ENCODE data around the gene HSCB.
"Not testable (repeated sequence)": the region's sequence is repeated elsewhere in the genome, so short reads cannot be mapped to it uniquely, and the experiment has no call there.

The HSCB gene

GRCh38 chr22:28741200-28741784 lies 547 bp upstream of the HSCB start:
- no peak for DNase-seq

GRCh38 chr22:28742562-28742962 lies 723 bp downstream of the HSCB start:
- DNase-seq: no peak

- DNase-seq: no peak
These were observed 2.0 kb downstream of the HSCB start for GRCh38 chr22:28743852-28744251.

- no peak for DNase-seq
These were observed 8.6 kb downstream of the HSCB start for GRCh38 chr22:28750471-28750881.

GRCh38 chr22:28754512-28754911 lies 12.7 kb downstream of the HSCB start:
- DNase-seq: not testable (repeated sequence)

GRCh38 chr22:28759861-28760560 lies 18.2 kb downstream of the HSCB start:
- no peak for DNase-seq

GRCh38 chr22:28761449-28761755 lies 19.6 kb downstream of the HSCB start:
- DNase-seq: no peak

- not testable (repeated sequence) for DNase-seq
These were observed 20.2 kb downstream of the HSCB start for GRCh38 chr22:28762000-28762399.

- no peak for DNase-seq
These were observed 24.8 kb downstream of the HSCB start for GRCh38 chr22:28766628-28767027.

- DNase-seq: no peak
These were observed 27.0 kb downstream of the HSCB start for GRCh38 chr22:28768701-28769393.

GRCh38 chr22:28769394-28770085 lies 27.7 kb downstream of the HSCB start:
- DNase-seq: no peak

GRCh38 chr22:28771195-28771791 lies 29.5 kb downstream of the HSCB start:
- DNase-seq: no peak

GRCh38 chr22:28772633-28773460 lies 31.0 kb downstream of the HSCB start, which contains the start of gene CCDC117:
Gene CCDC117, plus strand, starts transcription at chr22:28772695. Its CDS starts 155 bp downstream, at chr22:28772850.
- DNase-seq: peak; percentile 53

- DNase-seq: no peak
These were observed 31.6 kb downstream of the HSCB start for GRCh38 chr22:28773461-28773867.

GRCh38 chr22:28774378-28774777 lies 32.5 kb downstream of the HSCB start:
- DNase-seq: no peak

GRCh38 chr22:28779833-28780232 lies 38.0 kb downstream of the HSCB start:
- no peak for DNase-seq

GRCh38 chr22:28780296-28780695 lies 38.5 kb downstream of the HSCB start:
- DNase-seq: no peak

GRCh38 chr22:28783786-28784671 lies 42.2 kb downstream of the HSCB start:
- DNase-seq: no peak

- DNase-seq: no peak
These were observed 46.8 kb downstream of the HSCB start for GRCh38 chr22:28788601-28789000.

- DNase-seq: no peak
These were observed 49.3 kb downstream of the HSCB start for GRCh38 chr22:28791124-28791523.

GRCh38 chr22:28791841-28792490 lies 50.1 kb downstream of the HSCB start:
- no peak for DNase-seq
